GM12892 (cell line): ENCODE results near the gene OTUB2.

Experiments used
- POLR2A ChIP-seq: IDR thresholded peaks from 2 replicates; pipeline ENCODE4 v1.6.1; 2011; ENCODE audit warnings: low read depth, low read length, control low read depth
- POLR2AphosphoS5 ChIP-seq: IDR thresholded peaks from 2 replicates; pipeline ENCODE4 v1.6.1; 2011; ENCODE audit warnings: low read depth, low read length, control low read depth

DNA sequence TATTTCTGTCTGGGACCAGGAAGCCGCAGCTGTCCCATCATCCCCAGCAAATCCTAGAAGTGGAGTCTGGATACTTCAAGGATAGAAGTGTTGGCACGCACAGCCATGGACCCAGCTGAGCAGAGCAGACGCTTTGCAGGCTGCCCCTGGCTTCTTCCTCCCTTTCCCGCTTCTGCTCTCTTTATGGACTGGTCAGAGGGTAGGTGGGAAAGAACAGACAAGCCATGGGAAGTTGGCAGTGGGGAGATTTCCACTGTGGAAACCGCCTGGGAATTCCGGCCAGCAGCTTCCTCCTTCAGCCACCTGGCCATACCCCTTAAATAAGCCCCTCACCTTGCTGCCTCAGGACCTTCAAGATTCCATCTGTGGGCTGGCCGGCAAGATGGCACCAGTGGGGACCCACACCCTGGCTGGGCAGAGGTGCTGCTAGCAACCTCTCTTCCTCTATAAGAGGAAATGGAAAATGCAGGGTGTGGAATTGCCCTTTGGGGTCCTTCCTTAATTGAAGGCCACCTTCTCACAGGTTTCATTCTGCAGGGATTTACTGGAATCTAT is 20.6 kb downstream of the OTUB2 start:
- TF ChIP-seq POLR2A (peak; percentile 41; the same call in 1 of the 2 replicates), POLR2AphosphoS5 (peak; percentile 16)
